ENCODE results near the gene ODAD3.
A peak's percentile ranks its signal among the peaks of the same experiment; 100 is the strongest.

- TF ChIP-seq POLR2AphosphoS5 (IDR thresholded peaks at IDR 0.05; ENCODE audit: low read depth) (no peak), CTCF (IDR thresholded peaks at IDR 0.05; ENCODE audit: insufficient read depth, low read length) (no peak), REST (IDR thresholded peaks at IDR 0.05; ENCODE audit: insufficient replicate concordance, low read depth) (no peak), SPI1 (IDR thresholded peaks at IDR 0.05; ENCODE audit: borderline replicate concordance, low read depth) (peak; percentile 48; the same call in 1 of the 2 replicates), GABPA (IDR thresholded peaks at IDR 0.05; ENCODE audit: low read depth) (no peak)
These were observed 57.7 kb downstream of the ODAD3 start for GRCh38 chr19:11377237-11377636.

Measured in HL-60 (cell line).